ENCODE results near the gene SLC4A3. TPM values are rescaled to one million over a fixed set of nuclear protein-coding genes. Genes with fewer than 3 reads are reported as not detected.

SLC4A3 gene
- total and polyA plus RNA-seq, 2 of the 13 experiments (the other 11 are each of a cell fraction or from before 2014, with no cell fraction given), result 0.18 to 0.95 TPM

DNA sequence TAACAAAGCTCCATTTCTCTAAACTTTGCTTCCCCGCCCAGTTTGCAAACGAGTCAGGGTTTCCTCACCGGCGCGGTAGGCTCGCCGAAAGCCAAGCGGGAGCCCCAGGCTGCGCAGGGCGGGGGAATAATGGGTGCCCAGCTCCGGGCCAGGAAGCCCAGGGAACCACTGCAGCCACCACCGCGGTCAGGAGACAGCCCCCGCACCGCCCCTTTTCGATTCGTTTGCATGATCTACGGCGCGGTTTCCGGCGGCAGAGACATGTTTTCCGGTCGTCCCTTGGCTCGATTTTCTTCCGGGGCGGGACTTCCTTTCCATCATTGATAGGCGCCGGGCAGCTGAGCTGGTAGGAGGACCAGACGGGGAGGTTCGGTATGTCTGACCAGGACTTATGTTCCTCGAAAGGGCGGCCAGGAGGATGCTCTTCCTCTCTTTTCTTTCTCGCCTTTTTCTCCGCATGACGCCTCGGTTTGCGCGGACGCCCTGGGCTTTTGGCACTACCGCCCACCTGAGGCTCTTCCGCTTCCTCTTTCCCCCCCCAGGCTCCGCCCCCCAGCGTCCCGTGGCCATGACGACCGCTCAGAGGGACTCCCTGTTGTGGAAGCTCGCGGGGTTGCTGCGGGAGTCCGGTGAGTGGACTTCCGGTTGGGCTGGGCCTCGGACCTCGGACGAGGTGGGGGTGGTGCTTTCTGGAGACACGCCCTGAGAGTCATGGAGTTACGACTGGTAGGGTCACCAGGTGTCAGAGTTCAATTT is 29.7 kb upstream of the SLC4A3 start, which contains the start of gene STK11IP (continued):
- TF ChIP-seq, protein P1, sequence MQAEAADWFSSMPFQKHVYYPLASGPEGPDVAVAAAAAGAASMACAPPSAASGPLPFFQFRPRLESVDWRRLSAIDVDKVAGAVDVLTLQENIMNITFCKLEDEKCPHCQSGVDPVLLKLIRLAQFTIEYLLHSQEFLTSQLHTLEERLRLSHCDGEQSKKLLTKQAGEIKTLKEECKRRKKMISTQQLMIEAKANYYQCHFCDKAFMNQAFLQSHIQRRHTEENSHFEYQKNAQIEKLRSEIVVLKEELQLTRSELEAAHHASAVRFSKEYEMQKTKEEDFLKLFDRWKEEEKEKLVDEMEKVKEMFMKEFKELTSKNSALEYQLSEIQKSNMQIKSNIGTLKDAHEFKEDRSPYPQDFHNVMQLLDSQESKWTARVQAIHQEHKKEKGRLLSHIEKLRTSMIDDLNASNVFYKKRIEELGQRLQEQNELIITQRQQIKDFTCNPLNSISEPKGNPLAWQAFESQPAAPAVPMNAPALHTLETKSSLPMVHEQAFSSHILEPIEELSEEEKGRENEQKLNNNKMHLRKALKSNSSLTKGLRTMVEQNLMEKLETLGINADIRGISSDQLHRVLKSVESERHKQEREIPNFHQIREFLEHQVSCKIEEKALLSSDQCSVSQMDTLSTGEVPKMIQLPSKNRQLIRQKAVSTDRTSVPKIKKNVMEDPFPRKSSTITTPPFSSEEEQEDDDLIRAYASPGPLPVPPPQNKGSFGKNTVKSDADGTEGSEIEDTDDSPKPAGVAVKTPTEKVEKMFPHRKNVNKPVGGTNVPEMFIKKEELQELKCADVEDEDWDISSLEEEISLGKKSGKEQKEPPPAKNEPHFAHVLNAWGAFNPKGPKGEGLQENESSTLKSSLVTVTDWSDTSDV (CRISPR knock-in tag; IDR thresholded peaks at IDR 0.05), result no peak
- no peak; the same call in 1 of the 2 replicates for TF ChIP-seq DR1 (CRISPR knock-in tag; IDR thresholded peaks at IDR 0.05)
- TF ChIP-seq, protein P2, sequence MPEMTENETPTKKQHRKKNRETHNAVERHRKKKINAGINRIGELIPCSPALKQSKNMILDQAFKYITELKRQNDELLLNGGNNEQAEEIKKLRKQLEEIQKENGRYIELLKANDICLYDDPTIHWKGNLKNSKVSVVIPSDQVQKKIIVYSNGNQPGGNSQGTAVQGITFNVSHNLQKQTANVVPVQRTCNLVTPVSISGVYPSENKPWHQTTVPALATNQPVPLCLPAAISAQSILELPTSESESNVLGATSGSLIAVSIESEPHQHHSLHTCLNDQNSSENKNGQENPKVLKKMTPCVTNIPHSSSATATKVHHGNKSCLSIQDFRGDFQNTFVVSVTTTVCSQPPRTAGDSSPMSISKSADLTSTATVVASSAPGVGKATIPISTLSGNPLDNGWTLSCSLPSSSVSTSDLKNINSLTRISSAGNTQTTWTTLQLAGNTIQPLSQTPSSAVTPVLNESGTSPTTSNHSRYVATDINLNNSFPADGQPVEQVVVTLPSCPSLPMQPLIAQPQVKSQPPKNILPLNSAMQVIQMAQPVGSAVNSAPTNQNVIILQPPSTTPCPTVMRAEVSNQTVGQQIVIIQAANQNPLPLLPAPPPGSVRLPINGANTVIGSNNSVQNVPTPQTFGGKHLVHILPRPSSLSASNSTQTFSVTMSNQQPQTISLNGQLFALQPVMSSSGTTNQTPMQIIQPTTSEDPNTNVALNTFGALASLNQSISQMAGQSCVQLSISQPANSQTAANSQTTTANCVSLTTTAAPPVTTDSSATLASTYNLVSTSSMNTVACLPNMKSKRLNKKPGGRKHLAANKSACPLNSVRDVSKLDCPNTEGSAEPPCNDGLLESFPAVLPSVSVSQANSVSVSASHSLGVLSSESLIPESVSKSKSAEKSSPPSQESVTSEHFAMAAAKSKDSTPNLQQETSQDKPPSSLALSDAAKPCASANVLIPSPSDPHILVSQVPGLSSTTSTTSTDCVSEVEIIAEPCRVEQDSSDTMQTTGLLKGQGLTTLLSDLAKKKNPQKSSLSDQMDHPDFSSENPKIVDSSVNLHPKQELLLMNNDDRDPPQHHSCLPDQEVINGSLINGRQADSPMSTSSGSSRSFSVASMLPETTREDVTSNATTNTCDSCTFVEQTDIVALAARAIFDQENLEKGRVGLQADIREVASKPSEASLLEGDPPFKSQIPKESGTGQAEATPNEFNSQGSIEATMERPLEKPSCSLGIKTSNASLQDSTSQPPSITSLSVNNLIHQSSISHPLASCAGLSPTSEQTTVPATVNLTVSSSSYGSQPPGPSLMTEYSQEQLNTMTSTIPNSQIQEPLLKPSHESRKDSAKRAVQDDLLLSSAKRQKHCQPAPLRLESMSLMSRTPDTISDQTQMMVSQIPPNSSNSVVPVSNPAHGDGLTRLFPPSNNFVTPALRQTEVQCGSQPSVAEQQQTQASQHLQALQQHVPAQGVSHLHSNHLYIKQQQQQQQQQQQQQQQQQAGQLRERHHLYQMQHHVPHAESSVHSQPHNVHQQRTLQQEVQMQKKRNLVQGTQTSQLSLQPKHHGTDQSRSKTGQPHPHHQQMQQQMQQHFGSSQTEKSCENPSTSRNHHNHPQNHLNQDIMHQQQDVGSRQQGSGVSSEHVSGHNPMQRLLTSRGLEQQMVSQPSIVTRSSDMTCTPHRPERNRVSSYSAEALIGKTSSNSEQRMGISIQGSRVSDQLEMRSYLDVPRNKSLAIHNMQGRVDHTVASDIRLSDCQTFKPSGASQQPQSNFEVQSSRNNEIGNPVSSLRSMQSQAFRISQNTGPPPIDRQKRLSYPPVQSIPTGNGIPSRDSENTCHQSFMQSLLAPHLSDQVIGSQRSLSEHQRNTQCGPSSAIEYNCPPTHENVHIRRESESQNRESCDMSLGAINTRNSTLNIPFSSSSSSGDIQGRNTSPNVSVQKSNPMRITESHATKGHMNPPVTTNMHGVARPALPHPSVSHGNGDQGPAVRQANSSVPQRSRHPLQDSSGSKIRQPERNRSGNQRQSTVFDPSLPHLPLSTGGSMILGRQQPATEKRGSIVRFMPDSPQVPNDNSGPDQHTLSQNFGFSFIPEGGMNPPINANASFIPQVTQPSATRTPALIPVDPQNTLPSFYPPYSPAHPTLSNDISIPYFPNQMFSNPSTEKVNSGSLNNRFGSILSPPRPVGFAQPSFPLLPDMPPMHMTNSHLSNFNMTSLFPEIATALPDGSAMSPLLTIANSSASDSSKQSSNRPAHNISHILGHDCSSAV (CRISPR knock-in tag; IDR thresholded peaks at IDR 0.05; ENCODE audit: borderline replicate concordance), result peak; percentile 91; the same call in 1 of the 2 replicates
- TF ChIP-seq ZNF251 (CRISPR knock-in tag; IDR thresholded peaks at IDR 0.05), result no peak
- TF ChIP-seq PAX8 (CRISPR knock-in tag; IDR thresholded peaks at IDR 0.05; ENCODE audit: borderline replicate concordance), result no peak
- peak; percentile 21 for TF ChIP-seq GATAD2A (CRISPR knock-in tag; IDR thresholded peaks at IDR 0.05)
- TF ChIP-seq ZNF589 (CRISPR knock-in tag; conservative IDR thresholded peaks at IDR 0.05), result no peak
- TF ChIP-seq TOE1 (CRISPR knock-in tag; IDR thresholded peaks at IDR 0.05), result no peak
- TF ChIP-seq, protein P3, sequence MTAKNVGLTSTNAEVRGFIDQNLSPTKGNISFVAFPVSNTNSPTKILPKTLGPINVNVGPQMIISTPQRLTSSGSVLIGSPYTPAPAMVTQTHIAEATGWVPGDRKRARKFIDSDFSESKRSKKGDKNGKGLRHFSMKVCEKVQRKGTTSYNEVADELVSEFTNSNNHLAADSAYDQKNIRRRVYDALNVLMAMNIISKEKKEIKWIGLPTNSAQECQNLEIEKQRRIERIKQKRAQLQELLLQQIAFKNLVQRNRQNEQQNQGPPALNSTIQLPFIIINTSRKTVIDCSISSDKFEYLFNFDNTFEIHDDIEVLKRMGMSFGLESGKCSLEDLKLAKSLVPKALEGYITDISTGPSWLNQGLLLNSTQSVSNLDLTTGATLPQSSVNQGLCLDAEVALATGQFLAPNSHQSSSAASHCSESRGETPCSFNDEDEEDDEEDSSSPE (CRISPR knock-in tag; IDR thresholded peaks at IDR 0.05), result peak; percentile 36; the same call in 1 of the 2 replicates
- peak; percentile 79 for TF ChIP-seq RXRA (CRISPR knock-in tag; IDR thresholded peaks at IDR 0.05)
- TF ChIP-seq JUND (CRISPR knock-in tag; IDR thresholded peaks at IDR 0.05), result 0 out of 2 replicates have a peak, but pooled peaks have one; percentile 37
- peak; percentile 95; the same call in 1 of the 2 replicates for TF ChIP-seq KAT7 (CRISPR knock-in tag; IDR thresholded peaks at IDR 0.05; ENCODE audit: borderline replicate concordance)
- TF ChIP-seq, protein P4, sequence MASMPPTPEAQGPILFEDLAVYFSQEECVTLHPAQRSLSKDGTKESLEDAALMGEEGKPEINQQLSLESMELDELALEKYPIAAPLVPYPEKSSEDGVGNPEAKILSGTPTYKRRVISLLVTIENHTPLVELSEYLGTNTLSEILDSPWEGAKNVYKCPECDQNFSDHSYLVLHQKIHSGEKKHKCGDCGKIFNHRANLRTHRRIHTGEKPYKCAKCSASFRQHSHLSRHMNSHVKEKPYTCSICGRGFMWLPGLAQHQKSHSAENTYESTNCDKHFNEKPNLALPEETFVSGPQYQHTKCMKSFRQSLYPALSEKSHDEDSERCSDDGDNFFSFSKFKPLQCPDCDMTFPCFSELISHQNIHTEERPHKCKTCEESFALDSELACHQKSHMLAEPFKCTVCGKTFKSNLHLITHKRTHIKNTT (CRISPR knock-in tag; IDR thresholded peaks at IDR 0.05), result no peak
- no peak for TF ChIP-seq ZNF577 (CRISPR knock-in tag; IDR thresholded peaks at IDR 0.05; ENCODE audit: borderline replicate concordance, low read depth)
- peak; percentile 54; the same call in 1 of the 2 replicates for TF ChIP-seq SALL2 (CRISPR knock-in tag; IDR thresholded peaks at IDR 0.05)
- TF ChIP-seq TP53 (CRISPR knock-in tag; conservative IDR thresholded peaks at IDR 0.05), result no peak
